Right forelimb (tissue), 1 donor: ENCODE data around the gene ZNF207.
"Not testable (repeated sequence)": the region's sequence is repeated elsewhere in the genome, so short reads cannot be mapped to it uniquely, and the experiment has no call there.

Experiments used
- DNase-seq: peaks from one replicate; pipeline ENCODE4 v3.0.0-alpha.2; 2018

ZNF207 gene

GRCh38 chr17:32349854-32350665, at the start of gene ZNF207:
ZNF207 (plus strand) TSS chr17:32350157; CDS start chr17:32350286, 129 bp downstream.
- peak; percentile 95 for DNase-seq

DNA sequence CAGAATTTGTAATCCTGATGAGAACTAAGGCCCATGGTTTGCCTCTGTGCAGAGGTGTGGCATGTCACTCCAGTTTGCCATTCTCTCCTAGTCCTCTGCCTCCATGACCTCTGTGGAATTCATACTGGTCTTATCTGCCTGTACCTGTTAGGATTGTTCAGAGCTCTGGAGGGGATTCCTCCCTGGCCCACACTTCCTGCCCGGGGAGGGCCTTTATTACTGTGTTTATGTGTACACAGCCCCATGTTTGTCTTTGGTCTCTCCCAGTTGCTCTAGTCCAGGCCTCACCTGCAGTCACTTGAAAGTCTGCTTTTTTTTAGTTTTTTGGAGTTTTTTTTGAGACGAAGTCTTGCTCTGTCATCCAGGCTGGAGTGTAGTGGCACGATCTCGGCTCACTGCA, 47.9 kb upstream of the ZNF207 start:
- no peak for DNase-seq

DNA sequence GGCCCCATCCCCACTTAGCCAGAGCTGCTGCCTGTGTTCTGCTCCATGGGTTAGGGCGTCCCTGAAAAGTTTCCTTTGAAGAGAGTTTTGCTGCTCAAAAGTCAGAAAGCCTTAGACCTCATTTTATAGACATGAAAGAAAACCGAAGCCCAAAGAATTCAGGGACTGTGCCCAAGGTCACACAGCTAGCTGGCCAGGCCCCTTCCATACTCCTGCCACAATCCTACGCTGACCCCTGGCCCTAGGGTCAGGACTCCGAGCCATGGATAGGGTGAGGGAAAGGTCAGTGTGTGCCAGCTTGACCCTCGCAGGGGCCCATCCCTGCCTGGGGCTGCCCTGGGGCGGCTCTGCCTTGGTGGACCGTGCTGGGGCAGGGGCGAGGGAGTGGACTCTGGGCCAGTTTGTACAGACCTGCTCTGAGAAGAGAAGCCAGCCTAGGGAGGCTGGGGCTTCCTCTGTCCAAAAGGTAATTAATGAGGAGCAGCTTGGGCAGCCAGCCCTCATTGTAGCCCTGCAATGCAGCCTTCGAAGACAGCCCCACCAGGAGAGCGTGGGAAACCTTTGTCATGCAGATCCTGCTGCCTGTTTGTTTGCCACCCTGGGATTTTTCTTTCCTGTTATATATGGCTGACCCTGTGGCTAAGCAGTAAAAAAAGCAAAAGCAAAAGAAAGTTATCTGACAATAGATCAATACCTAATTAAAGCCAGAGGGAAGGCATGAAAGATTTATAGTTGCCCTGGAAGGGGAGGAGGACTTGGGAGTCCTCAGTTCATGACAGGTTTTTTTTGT, 46.9 kb upstream of the ZNF207 start:
- no peak for DNase-seq

- no peak for DNase-seq
Observed at GRCh38 chr17:32303781-32304288, 46.1 kb upstream of the ZNF207 start.

DNA sequence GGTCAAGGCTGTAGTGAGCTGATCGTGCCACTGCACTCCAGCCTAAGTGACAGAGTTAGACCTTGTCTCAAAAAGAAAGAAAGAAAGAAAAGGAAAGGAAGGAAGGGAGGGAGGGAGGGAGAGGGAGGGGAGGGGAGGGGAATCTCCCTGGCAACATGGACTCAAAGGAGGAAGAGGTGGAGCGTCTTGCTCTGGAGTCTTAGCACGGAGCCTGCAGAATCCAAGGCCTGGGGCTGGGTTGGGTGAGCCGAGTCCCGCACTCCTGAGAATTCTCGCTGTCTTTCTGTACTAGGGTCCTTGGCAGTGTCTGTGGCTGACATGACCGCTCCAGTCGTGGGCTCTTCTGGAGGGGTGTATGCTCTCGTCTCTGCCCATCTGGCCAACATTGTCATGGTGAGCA, 44.9 kb upstream of the ZNF207 start:
- DNase-seq, result no peak

- DNase-seq, result no peak
Observed at GRCh38 chr17:32307658-32308057, 42.3 kb upstream of the ZNF207 start.

DNA sequence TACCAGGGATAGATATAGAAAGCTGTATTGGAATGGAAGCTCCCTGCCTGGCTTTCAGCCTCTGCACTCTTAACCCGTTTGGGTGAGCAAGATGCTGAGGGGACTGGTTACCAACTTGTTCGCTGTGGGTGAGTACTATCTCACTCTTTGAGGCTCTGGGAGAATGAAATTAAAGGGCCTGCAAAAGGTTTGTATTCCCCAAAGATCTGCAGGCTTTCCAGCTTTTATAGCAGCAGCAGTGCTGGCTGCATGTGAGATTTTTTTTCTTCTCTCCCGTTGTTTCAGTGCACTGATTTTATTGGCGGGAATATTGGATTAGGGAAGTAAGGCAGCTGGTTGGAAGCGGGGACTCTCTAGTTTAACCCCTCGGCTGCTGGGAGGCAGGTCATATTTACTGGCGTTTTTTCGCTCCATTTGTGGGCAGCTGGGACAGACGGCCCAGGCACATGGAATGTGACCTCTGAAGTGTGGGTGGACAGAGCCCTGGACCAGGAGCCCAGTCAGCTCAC, 38.9 kb upstream of the ZNF207 start:
- DNase-seq, result peak; percentile 63

GRCh38 chr17:32314636-32315035, 35.3 kb upstream of the ZNF207 start:
- DNase-seq, result no peak

- DNase-seq, result no peak
Observed at GRCh38 chr17:32315171-32315570, 34.8 kb upstream of the ZNF207 start.

GRCh38 chr17:32316653-32317052, 33.3 kb upstream of the ZNF207 start:
- DNase-seq, result not testable (repeated sequence)

GRCh38 chr17:32317353-32317752, 32.6 kb upstream of the ZNF207 start:
- no peak for DNase-seq

GRCh38 chr17:32318071-32318470, 31.9 kb upstream of the ZNF207 start:
- DNase-seq, result no peak

- peak; percentile 79 for DNase-seq
Observed at GRCh38 chr17:32319548-32319905, 30.4 kb upstream of the ZNF207 start.

DNA sequence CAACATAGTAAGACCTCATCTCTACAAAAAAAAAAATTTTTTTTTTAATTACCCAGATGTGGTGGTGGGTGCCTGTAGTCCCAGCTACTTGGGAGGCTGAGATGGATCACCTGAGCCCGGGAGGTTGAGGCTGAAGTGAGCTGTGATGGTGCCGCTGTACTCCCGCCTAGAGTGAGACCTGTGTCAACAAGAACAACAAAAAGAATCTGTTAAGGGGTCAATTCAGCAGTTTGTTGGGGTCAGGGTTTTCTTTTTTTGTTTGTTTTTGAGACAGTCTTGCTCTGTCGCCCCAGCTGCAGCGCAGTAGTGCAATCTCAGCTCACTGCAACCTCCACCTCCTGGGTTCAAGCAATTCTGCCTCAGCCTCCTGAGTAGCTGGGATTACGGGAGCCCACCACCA, 29.9 kb upstream of the ZNF207 start:
- DNase-seq, result not testable (repeated sequence)

GRCh38 chr17:32320847-32321246, 29.1 kb upstream of the ZNF207 start:
- no peak for DNase-seq

DNA sequence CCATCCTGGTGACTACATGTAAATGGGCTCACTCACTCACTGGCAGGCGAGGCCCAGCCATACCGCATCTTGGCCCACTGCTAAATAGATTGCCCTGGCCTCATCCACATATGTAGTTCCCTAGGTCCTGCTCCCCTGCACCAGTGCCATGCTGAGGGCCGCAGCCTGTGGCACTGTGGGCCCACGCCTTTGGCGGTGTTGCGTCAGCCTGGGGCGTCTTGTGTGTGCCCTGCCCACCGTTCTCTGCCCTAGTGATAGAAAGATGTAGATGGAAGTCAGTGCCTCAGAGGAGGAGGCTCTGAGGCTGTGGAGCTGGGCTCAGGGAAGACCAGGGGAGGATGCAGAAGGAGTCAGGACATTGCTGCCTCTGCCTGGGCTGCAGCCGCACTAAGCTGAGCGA, 26.9 kb upstream of the ZNF207 start:
- no peak for DNase-seq

- no peak for DNase-seq
Observed at GRCh38 chr17:32323811-32324491, 26.0 kb upstream of the ZNF207 start.

DNA sequence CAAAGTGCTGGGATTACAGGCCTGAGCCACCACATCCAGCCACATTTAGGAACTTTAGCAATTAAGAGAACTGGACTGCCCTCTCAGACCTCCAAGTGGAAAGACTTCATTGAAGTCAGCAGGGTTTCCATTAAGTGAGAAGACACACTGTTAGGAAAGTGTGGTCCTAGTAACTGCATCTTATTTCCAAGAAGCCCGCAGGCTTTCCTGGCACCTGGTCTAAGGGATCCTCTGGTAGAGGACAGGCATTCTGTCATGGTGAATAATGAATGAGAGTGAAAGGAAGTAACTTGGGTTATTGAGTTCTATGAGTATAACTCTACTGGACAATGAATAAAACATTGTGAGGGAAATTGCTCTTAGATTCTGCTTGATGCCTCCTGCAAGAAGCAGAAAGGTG, 22.0 kb upstream of the ZNF207 start:
- no peak for DNase-seq

- DNase-seq, result no peak
Observed at GRCh38 chr17:32330147-32330546, 19.8 kb upstream of the ZNF207 start.

DNA sequence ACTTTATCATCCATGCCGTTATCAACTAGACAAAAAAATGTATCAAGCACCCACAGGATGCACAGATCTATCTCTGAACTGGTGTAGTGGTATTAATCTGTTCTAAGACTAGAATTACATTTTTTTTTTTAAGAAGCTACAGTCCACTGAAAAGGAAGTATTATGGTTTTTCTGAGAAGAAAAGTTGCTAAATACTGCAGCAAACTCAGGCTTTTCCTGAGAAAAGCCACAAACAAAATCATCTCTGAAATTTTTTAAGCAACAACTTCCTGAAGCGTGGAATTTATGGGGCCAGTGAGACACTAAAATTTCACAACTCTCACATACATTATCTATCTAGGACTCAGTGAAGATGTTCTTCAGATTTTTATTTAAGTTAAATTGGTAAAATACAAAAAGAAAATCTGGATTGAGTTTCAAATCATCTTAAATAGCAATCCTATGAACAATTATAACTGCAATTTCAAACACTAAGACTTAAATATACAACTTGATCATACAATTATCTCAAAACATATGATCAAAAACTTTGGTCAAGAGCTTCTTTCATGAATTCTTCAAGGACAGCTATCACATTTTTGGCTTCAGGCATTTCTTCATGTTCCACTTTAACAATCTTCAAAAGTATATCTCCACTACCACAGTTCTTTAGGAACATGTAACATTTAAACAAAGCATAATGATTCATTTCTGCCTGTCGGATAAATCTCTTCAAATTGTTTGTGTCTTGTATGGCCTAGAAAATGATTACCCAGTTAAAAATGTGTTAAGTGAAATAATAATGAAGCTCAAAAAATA, 18.5 kb upstream of the ZNF207 start:
- DNase-seq, result no peak

GRCh38 chr17:32333187-32333586, 16.8 kb upstream of the ZNF207 start:
- DNase-seq, result no peak

DNA sequence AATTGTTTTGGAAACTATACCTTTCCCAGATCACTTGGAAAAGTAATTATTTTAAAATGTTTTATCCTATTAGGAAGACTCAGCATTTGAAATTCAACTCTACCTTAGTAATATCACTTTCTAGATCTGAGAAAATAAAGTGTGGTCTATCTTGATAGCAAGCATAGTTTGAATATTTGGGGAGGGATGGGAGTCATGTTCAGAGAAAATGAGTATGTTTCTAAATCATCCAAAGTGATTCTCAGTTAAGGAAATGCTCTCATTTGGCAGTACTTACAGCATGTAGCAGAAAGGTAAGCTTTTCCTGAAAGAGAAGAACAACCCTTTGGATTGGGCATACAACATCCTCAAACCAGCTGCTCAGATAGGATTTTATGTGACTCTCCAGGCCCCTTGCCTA, 14.9 kb upstream of the ZNF207 start:
- DNase-seq, result no peak
